ENCODE results near the gene ANKRD6.

The ANKRD6 gene

GRCh38 chr6:89680150-89680549, 247.2 kb downstream of the ANKRD6 start:
- peak; percentile 15 for DNase-seq (ENCODE audit: low read depth)
- no peak overlapping the region for H3K4me3 ChIP-seq (ENCODE audit: low read depth, low read length)
- no peak for TF ChIP-seq CTCF (conservative IDR thresholded peaks at IDR 0.05; ENCODE audit: low read depth, low read length)

- TF ChIP-seq CTCF (conservative IDR thresholded peaks at IDR 0.05; ENCODE audit: low read depth, low read length), result no peak
- no peak overlapping the region for H3K4me3 ChIP-seq (ENCODE audit: low read depth, low read length)
- DNase-seq (ENCODE audit: low read depth), result no peak
These were observed 247.6 kb downstream of the ANKRD6 start for GRCh38 chr6:89680551-89680950.

- H3K4me3 ChIP-seq (ENCODE audit: low read depth, low read length), result no peak overlapping the region
- no peak for TF ChIP-seq CTCF (conservative IDR thresholded peaks at IDR 0.05; ENCODE audit: low read depth, low read length)
- no peak for DNase-seq (ENCODE audit: low read depth)
These were observed 249.1 kb downstream of the ANKRD6 start for GRCh38 chr6:89681983-89682564.

GRCh38 chr6:89682991-89683390, 250.0 kb downstream of the ANKRD6 start:
- TF ChIP-seq CTCF (conservative IDR thresholded peaks at IDR 0.05; ENCODE audit: low read depth, low read length), result no peak
- H3K4me3 ChIP-seq (ENCODE audit: low read depth, low read length), result no peak overlapping the region
- DNase-seq (ENCODE audit: low read depth), result no peak
